Epithelial cell of esophagus (primary cell): ENCODE data around the gene ANGEL1.

Experiments
- DNase-seq: peaks from one replicate; pipeline ENCODE4 v3.0.0; 2010; ENCODE audit warnings: low read depth
- H3K4me3 ChIP-seq: 2 replicates; pipeline ENCODE4 v1.5.1; 2011; ENCODE audit warnings: mild to moderate bottlenecking, low read length, control low read depth
- TF ChIP-seq, protein P1 (sequence below): IDR thresholded peaks from 2 replicates; pipeline ENCODE4 v1.5.1; 2011; ENCODE audit warnings: low read depth, mild to moderate bottlenecking, low read length, control low read depth, inconsistent platforms; ENCODE audit not compliant: insufficient read depth; ENCODE audit errors: missing control alignments

The ANGEL1 gene

DNA sequence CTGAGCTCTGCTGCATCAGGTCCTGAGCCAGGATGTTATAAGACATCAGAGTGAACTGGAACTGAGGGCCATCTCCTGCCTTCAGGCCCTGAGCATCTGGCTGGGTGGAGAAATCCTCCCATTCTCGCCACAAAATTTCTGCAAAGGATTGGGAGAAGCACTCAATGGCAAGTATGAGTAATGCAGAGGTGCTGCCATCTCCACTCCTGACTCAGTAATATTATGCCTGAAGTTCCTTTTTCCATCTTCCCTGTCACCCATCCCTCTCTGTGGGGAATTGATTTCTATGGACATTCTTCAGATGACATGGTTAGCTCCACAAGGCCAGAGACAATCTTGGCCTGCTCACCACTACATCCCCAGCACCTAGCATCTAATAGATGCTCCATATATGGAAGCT, 4.7 kb downstream of the ANGEL1 start:
- TF ChIP-seq, protein P1, sequence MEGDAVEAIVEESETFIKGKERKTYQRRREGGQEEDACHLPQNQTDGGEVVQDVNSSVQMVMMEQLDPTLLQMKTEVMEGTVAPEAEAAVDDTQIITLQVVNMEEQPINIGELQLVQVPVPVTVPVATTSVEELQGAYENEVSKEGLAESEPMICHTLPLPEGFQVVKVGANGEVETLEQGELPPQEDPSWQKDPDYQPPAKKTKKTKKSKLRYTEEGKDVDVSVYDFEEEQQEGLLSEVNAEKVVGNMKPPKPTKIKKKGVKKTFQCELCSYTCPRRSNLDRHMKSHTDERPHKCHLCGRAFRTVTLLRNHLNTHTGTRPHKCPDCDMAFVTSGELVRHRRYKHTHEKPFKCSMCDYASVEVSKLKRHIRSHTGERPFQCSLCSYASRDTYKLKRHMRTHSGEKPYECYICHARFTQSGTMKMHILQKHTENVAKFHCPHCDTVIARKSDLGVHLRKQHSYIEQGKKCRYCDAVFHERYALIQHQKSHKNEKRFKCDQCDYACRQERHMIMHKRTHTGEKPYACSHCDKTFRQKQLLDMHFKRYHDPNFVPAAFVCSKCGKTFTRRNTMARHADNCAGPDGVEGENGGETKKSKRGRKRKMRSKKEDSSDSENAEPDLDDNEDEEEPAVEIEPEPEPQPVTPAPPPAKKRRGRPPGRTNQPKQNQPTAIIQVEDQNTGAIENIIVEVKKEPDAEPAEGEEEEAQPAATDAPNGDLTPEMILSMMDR = no peak
- H3K4me3 ChIP-seq = no peak overlapping the region
- DNase-seq = no peak

DNA sequence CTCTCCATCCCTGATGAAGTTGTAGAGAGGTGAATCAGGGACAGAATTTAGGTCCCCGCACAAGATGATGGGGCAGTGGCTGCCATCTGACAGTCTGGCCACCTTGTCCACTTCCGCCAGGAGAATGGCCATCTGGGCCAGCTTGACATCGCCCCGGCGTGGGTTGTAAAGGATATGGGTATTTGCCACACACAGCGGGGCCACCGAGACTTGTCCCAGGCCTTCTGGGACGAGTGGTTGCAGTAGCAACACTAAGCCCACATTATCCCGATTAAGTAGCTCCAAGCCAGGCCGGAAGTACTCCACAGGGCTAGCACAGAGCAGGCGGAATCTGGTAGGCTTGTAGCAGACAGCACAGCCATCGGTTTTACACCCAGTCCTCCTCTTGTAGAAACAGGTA, 6.2 kb downstream of the ANGEL1 start:
- DNase-seq = no peak
- no peak overlapping the region for H3K4me3 ChIP-seq
- TF ChIP-seq, protein P1 = no peak

GRCh38 chr14:76793956-76794355, 18.7 kb downstream of the ANGEL1 start:
- no peak for DNase-seq
- no peak overlapping the region for H3K4me3 ChIP-seq
- TF ChIP-seq, protein P1 = no peak

DNA sequence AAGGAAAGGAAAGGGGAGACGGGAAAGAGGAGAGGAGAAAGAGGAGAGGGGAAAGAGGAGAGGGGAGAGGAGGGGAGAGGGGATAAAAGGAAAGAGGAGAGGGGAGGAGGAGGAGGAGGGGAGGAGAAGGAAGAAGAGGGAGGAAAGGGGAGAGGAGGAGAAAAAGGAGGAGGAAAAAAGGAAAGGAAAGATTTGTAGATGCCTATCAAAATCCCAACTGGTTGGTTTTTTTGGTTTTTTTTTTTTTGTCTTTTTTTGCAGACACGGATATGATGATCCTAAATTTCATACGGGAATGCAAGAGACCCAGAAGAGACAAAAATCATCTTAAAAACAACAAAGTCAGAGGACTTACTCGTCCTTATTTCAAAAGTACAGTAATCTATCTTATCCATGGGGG, 19.4 kb downstream of the ANGEL1 start:
- TF ChIP-seq, protein P1 = no peak
- no peak overlapping the region for H3K4me3 ChIP-seq
- no peak for DNase-seq

DNA sequence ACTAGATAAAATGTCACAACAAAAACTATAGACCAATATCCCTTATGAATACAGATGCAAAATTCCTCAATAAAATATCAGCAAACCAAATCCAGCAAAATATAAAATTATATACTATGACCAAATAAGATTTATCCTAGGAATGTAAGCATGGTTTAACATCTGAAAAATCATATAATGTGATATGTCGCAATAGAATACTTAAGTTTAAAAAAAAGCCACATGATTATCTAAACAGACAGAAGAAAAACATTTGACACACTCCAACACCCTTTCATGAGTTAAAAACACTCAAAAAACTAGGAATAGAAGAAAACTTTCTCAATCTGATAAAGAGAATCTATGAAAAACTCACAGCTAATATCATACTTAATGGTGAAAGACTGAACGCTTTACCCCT, 20.3 kb downstream of the ANGEL1 start:
- no peak for DNase-seq
- TF ChIP-seq, protein P1 = no peak
- H3K4me3 ChIP-seq = no peak overlapping the region

DNA sequence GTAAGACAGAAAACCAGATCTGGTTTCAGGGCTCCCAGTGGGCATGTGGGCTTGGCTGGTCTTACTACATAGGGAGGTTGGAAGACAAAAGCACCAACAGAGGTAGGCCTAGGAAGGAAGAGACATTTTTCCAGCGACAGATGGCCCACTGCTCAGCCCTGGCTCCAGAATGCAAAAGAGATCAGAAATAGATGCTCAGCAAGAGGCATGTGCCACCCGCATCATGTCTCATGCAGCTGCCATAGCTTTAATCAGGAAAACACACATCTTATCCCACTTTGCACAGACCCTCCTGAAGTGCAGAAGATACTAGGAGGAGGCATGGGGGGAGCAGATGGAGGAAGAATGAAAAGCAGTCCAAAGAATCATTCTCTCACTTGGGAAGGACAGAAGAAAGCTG, 26.1 kb downstream of the ANGEL1 start:
- no peak overlapping the region for H3K4me3 ChIP-seq
- no peak for DNase-seq
- TF ChIP-seq, protein P1 = no peak

DNA sequence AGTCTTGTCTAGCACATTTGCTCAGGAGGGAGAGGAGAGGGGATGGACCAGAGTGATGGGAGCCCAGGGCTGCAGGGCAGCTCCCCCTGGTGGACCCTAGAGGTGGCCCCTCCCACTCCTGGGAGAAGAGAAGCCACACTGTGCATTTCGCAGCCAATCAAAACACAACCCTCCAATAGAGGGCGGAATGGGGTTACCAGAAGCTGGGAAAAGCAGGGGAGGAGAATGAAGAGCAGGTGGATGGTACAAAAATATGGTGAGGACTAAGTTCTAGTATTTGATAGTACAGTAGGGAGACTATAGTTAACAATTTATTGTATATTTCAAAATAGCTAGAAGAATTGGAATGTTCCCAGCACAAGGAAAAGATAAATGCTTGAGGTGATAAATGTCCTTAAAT, 27.8 kb downstream of the ANGEL1 start:
- peak; percentile 68 for DNase-seq
- TF ChIP-seq, protein P1 = peak; percentile 58
- no peak overlapping the region for H3K4me3 ChIP-seq
